ENCODE measurements around the gene CMSS1.
A peak's percentile ranks its signal among the peaks of the same experiment; 100 is the strongest.

Gene CMSS1

DNA sequence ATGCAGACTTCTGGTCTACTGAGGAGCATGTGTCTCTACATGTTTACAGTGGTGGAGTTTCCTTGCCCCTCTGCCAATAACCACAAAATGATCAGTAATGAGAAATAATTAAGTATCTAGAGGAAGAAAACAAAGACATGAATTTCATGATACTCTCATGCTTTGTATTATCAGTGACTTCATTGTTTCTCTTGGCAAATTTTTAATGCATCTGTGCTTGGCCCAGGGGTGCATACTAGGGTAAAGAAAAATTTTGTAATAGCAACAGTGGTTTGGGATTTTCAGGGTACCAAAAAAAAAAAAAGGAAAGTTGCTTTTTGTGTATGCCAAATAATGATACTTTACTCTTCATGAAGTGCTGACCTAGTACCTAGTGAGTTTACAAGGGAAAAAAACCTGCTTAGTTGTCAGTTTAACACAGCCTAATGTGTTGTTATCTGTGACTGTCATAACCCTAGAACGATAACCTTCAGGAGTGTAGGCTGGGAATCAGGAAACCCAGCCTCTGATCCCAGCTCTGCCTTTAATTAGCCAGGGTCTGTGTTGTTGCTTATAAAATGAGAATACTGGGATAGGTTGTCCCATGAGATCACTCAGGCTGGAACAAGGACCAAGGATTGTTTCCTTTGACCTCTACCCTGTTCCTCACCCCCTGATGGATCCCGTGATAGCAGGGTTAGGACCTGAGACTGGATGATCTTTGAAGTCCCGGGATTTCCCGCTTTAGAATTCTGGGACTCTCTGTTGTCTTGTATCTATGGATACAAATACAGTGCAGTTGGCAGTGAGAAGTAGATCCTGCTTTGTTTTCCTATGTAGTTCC, 117.5 kb downstream of the CMSS1 start:
- no peak for DNase-seq (ENCODE audit: low read depth)

DNA sequence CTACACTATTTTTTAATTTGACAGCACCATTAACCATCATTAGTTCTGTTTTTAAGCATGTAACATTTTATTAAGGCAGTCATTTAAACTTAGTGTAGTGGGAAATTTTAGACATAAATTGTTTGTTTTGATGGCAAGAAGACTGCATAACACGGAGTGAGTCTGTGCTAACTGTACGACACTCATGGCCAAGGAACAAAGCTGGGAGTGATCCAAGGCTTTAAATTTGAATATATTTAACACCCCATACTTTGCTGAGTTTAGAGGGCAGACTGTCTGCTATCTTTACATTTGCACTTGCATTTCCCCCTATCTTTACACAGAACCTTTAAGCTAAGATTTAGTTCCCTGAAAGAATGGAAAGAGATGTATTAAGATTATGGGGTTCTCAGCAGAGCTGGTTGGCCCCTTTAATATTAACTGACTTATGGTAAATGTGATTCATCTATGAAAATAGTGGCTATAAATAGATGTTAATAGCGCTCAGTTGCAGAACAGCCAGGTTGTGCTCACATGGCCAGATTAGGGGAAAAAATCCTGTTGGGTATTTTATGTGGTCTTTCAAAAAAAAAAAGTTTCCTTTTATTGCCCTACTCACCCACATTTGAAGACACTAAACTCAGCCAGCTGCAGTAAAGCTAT, 120.7 kb downstream of the CMSS1 start:
- DNase-seq (ENCODE audit: low read depth) = peak; percentile 72

DNA sequence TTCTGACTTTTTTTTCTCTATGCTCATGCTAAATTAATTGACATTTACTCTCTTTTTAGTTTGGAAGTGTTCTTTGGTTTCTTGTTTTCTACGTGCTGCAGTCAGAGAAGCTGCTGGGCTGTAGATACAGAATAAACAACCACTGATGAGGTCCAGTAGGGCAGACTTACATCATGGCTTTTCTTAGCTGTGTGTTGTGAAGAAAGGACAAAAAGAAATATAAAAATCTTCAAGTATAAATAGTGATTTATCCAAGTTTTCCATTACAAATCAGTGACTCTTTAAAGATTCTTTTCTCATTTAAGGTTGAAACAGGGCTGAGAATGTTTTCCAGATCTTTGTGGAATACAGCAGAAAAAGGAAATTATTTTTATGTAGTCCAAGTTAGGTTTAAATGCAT, 122.2 kb downstream of the CMSS1 start:
- DNase-seq (ENCODE audit: low read depth) = peak; percentile 43

DNA sequence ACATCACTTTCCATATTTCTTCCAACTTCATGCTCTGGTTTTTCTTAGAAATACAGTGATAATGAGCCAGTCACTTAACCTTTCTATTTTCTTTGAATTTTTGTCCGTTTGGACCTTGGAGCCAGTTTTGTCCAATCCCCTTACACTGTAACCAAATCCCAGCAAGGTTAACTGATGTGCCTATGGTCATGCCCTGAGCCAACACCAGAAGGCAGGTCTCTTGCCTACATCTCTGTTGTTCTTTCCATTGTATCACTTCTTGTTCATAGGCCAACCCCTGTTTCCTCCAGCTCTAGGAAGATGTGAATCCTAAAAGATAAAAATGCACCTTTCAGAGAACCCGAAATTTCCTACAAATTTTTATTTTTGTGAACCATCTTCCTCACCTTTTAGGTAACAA, 122.7 kb downstream of the CMSS1 start:
- no peak for DNase-seq (ENCODE audit: low read depth)

DNA sequence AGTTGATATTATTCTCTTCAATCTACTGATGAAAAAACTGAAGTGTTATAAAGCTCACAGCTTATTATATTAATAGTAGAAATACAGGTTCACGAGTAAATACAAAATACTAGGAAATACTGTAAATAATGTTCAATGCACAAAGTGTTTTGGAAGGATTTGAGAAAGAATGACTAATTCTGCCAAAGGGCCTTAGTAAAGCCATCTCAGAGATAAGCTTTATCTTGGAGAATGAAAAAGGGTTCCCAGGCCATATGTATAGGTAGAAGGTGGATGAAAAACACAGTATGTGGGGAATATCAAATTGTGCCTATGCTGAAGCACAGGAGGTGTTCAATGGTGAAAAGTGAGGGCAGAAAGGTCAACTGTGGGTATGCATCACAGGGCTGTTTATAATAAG, 123.5 kb downstream of the CMSS1 start:
- DNase-seq (ENCODE audit: low read depth) = no peak

- peak; percentile 44 for DNase-seq (ENCODE audit: low read depth)
These were observed 126.5 kb downstream of the CMSS1 start for GRCh38 chr3:99943931-99944761.

DNA sequence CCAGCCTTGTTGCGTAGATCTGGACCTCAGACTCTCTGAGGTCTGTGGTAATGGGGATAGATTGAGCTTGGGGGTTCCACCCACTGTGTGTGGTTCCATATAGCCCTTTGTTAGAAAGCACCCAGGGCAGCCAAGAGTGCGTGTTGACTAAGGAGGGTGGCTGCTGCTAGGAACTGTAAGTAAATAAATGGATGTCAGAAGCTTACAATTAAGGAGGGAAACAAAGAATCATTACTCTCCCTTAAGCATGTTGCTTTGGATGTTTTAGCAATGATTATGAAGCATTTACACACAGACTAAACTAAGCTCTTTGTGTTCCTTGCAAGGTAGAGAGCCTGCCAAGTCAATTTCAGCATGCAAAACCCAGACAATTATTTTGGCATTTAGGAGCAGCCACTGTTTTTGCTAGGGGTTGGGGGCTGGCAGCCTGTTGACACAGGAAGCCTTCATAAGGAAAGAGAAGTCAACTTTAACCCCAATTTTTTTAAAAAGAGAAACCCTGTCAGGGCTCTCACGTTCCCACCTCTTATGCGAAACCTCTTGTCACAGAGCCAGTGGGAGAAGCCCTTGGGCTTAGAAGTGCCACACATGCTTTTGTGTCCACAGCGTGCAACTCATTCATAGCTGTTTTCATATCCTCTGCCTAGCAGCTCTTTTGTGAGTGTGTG, 127.8 kb downstream of the CMSS1 start:
- DNase-seq (ENCODE audit: low read depth) = no peak

GRCh38 chr3:99947356-99947755, 129.7 kb downstream of the CMSS1 start:
- no peak for DNase-seq (ENCODE audit: low read depth)

GRCh38 chr3:99948467-99949089, 130.9 kb downstream of the CMSS1 start:
- DNase-seq (ENCODE audit: low read depth) = no peak

DNA sequence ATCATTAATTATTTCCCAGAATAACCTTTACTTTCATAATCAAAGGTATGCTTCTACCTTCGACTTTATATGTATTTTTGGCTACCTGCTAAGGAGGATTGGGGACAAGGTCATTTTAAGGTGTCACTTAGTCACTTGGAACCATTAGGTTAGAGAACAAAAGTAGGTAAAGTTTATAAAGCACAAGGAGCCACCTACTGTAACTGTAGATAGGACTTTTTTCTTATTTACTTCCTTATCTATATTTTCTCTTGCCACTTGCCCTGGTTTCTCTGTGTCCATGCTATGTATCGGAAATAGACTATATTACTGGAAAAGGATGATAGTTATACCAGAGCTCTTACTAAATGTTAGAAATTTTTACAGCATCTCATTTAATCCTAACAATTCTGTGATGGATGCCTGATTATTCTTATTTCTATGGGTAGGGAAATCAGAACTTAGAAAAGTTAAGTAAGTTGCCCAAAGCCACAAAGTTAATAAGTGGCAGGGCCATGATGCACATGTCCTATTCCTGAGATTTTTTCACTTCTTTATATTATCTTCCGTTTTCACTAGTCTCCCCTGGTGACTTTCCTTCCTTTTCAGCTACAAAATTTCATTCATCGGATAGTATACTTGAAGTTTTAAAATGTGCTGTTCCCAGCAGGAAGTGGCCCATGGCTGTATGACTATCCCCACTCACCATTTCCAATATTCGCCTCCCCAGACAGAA, 132.5 kb downstream of the CMSS1 start:
- no peak for DNase-seq (ENCODE audit: low read depth)

DNA sequence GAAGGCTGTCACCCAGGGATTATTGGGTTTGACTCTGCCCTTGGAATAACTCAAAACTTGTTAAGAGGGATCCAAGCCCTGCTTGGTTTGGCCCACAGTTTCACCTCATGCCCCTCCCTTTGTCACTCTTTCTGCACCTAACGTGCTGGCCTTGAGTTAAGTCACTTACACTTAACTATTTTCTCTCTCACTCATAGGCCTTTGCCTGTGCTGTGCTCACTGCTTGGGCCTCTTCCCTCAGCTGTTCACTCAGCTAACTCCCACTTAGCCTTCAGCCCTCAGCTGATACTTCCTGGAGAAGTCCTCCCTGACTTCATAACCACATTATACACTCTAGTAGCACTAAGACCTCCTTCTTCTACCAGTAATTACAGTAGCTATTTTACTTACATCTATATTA, 133.3 kb downstream of the CMSS1 start:
- DNase-seq (ENCODE audit: low read depth) = no peak

DNA sequence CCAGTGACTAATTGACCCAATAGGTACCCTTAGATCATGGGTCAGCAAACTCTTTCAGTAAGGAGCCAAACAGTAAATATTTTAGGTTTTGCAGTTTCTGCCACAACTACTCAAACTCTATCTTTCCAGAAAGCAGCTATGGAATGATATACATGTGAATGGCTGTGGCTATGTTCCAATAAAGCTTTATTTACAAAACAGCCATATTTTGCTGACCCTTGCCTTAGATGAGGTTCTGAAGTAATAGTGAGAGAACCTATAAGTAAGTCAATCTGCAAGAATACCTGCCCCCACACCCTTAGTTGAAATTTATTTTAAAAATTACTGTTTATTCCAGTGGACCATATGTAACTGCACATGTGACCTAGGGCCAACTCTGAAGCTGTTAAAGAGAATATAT, 134.0 kb downstream of the CMSS1 start:
- DNase-seq (ENCODE audit: low read depth) = no peak

GRCh38 chr3:99952306-99952705, 134.6 kb downstream of the CMSS1 start:
- DNase-seq (ENCODE audit: low read depth) = peak; percentile 54

DNA sequence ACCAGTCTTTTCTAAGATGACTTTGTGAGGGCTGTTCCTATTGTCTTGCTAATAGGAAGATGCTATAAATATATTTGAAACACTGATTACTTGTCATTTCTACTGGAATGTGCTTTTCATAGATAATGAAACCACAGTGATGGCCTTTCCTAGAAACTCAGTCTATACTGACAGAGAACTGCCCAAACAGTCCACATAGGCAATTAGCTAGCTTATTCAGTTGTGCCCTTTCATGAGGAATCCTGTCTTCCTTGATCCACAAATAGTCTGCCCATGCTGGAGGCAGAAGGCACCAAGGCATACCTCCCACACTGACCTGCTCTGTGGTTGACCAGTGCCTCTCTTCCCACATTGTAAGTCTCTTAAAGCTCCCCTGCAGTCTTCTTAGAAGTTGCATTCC, 135.9 kb downstream of the CMSS1 start:
- DNase-seq (ENCODE audit: low read depth) = no peak

- no peak for DNase-seq (ENCODE audit: low read depth)
These were observed 137.4 kb downstream of the CMSS1 start for GRCh38 chr3:99954914-99955644.

GRCh38 chr3:99955773-99956562, 138.3 kb downstream of the CMSS1 start:
- no peak for DNase-seq (ENCODE audit: low read depth)

- DNase-seq (ENCODE audit: low read depth) = no peak
These were observed 139.6 kb downstream of the CMSS1 start for GRCh38 chr3:99957151-99957796.

DNA sequence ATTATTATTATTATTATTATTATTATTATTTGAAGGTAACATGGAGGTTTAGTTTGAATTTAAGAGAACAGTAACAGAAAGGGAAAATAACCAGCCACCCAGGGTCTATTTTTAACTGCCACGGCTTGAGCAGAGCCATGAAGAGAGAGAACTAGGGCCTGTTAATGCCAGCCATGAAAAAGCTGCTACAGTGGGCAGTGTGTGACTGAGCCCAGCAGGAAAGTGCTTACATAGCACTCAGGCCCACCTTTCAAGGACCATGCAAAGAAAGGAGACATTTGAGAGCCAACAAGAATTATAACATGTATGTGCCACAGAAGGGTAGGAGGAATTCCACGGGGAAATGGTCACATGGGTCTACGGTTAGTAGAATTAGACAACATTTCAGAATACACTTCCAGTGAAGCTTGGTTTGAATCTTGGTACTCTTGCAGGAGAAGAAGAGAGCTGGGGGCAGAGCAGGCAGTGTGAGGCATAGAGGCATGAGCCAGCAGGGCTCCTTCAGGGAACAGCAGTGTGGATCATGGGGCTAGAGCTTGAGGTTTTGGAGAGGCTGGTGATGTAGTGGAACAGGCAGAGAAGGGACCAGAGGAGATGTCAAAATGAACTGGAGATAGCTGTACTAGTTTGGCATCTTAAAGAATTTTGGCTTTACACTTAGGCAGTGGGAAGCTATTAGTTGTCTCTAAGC, 140.7 kb downstream of the CMSS1 start:
- DNase-seq (ENCODE audit: low read depth) = no peak

Measured in iris pigment epithelial cell (primary cell).